ENCODE measurements around the gene NCOA7.

The NCOA7 gene

DNA sequence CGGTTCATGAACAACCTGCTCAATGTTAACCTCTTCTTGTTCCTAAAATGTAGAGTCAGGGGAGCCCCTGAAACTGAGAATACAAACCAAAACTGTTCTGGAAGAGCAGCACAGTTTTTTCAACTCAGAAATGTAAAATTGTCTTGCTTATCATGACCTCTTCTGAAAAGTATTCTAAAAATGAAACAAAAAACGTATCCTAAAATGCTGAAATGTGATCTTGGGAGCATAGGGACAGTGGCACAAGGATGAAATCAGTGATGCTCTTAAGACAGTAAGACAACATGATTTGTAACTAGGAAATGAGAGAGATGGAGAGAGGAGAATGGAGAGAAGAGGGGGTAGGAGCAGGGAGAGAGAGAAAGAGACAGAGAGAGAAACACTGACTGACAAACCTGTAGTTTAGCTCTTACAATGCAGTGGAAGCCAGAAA, 27.5 kb downstream of the NCOA7 start:
- DNase-seq = no peak

DNA sequence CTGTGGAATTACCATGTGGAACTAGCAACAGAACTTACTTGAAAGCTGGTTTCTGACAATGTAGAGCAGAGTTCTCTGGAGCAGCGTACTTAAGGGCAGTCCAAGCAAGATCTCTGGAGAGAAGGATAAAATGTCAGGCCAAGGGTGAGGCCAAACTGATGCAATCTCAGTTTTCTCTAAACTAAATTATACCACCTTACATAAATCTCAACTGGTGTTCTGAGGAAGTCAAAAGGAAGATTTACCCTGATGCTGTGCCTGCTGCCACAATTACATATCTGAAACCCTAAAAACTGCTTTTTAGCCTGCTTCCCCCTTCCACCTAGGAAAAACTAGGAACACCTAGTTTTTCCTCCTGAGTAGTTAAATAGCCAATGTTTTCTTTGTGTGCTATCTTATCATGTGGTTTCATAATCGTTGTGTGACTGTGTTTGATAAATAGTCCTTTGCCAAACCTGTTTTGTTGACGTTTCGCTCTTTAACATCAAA, 28.1 kb downstream of the NCOA7 start:
- no peak for DNase-seq

DNA sequence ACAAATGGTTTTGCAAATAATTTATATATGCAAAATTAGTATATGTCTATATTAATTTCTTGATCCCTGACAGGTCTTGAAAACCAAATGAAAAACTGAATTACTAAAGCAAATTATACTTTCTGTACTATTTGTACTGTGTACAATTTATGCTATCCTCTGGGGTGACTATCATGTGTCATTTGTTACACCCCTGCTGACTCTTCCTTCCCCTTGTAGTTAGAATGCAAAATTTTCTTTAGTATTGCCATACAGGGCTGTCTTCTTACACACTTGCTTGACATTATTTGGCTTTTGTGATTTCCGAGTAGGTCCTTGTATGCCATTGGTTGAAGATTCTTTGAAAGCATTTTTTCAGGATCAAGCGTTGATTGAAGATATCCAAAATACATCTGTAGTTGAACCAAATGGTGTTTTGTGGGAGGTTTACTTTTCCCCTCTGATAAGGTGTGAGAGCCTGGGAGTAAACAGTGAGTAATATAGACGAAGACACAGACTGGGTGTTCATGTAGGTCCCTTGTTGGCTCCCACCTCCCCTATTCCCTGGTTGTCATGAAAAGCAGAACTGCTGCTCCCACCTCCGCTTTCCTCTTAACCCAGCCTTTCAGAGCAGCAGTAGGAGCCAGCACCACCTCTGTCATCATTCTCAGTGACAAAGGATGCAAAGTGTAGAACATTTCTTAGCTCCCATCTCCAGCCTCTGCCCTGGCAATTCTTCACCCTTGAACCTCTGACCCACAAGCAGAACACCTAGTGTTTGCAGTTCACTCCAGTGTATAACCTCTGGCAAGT, 29.0 kb downstream of the NCOA7 start:
- DNase-seq = no peak

DNA sequence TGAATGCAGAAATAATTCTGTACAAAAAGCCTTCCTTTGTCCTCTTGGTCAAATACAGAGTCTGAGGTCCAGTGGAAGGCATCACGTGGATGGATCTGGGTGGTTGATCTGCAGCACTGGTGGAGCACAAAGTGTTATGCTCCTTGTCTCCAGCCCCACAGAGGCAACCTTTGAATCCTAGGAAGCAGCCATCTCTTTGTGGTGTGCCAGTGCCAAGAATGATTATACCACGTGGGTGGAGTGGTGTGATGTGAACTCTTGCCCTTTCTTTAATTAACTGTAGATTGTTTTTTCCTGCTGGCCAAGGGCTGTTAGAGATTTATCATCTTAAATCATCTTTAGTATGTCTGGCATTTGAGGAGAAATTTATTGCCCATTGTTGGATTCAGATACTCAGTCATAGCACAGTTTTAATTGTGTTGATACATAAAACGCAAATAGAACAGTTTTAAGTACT, 31.1 kb downstream of the NCOA7 start:
- DNase-seq = no peak

DNA sequence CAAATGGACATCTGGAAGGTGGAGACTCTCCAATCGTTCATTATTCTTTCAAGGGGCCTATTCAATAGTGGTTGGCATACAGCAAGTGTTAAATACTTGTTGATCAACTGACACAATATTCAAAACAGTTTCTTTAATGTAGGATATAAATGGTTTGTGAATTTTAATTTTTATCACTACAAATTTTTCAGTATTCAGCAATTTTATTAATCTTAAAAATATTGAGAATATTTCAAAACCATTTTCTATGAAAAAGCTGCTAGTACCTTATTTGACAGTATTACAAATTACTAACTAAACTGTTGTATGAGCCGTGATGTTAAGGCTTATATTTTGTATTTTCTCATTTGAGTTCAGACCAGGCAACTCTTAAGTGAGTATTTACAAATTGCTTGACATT, 32.4 kb downstream of the NCOA7 start:
- no peak for DNase-seq

DNA sequence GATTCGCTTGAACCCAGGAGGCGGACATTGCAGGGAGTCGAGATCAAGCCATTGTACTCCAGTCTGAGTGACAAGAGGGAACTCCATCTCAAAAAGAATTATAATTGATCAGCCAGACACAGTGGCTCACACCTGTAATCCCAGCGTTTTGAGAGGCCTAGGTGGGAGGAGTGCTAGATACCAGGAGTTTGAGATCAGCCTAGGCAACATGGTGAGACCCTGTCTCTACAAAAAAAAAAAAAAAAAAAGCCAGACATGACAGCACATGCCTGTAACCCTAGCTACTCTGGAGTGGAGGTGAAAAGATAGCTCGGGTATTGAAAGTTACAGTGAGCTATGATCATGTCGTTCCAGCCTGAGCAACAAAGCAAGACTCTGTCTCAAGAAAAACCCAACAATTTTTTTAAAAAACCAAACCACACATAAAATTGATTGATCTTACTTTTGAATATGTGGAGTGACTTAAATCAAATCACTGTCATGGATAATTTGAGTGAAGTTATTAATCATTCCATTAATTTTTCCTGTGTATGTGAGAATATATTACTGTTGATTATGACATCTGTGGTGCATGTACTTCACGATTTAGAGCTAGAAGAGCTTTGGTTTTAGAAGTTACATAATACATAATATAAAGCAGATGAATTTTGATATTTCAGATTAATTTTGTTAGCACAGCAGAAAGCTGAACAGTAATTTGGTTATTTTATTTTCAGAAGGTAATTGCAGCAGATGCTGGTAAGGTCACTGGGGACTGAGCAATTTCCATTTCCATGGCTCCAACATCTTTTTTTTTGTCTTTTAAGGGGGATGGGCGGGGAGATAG, 34.4 kb downstream of the NCOA7 start:
- no peak for DNase-seq

DNA sequence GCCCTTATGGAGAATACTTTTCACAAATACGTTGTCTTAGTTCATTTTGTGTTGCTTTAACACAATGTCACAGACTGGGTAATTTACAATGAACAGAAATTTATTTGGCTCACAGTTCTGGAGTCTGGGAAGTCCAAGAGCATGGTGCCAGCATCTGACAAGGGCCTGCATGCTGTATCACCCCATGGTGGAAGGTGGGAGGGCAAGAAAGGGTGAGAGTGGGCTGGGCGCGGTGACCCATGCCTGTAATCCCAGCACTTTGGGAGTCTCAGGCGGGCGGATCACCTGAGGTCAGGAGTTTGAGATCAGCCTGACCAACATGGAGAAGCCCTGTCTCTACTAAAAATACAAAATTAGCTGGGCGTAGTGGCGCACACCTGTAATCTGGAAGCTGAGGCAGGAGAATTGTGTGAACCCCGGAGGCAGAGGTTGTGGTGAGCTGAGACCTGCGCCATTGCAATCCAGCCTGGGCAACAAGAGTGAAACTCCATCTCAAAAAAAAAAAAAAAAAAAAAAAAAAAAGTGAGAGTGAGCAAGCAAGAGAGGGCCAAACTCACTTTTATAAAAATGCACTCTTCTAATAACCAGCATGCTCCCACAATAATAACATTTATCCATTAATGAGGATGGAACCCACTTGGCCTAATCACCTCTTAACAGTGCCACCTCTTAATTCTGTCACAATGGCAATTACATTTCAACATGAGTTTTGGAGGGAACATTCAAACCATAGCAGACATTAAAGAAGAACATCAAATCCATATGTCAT, 36.1 kb downstream of the NCOA7 start:
- DNase-seq = no peak

DNA sequence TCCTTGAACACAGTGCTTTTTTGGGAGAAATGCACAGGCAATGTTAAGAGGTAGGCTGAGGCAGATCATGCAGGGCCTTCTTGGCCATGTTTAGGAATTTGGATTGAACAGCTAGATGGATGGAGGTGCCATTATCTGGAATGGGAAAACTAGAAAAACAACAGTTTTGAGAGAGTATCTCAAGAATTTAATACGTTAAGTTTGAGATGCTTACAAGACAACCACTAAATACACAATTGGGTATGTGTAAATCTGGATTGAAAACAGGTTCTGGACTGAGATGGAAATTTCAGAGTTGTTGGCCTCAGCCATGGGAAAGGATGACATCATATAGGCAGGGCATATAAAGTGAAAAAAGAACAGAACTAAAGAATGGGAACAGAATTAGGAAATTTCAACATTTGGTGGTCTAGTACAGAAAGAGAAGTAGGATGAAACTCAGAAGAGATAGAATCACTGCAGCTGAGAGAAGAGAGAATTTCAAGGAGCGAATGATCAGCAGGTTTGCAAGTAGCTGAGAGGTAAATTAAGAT, 37.1 kb downstream of the NCOA7 start:
- DNase-seq = no peak

DNA sequence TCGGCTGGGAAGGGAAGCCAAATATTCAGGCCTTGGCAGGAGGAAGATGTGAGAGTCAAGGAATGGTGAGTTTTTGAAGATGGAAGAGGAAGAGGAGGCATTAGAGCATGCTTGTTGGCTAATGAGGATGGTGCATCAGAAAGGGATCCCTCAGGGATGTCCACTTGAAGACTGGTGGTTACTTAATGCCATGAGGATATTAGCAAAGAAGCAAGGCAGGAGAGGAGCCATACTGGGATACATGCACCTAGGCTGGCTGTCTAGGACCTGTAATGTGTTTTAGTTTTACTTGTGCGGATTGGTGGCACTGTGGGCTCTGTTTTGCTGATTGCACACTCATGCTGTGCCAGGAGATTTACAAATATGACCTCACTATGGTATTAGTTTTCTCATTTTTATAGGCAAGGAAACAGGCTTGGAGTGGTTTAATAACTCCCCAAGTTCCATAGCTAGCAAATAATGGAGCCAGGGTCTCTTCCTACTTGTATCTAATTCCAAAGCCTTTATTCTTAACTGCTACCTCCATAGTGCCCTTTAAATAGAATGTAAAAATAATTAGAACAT, 37.8 kb downstream of the NCOA7 start:
- DNase-seq = no peak

DNA sequence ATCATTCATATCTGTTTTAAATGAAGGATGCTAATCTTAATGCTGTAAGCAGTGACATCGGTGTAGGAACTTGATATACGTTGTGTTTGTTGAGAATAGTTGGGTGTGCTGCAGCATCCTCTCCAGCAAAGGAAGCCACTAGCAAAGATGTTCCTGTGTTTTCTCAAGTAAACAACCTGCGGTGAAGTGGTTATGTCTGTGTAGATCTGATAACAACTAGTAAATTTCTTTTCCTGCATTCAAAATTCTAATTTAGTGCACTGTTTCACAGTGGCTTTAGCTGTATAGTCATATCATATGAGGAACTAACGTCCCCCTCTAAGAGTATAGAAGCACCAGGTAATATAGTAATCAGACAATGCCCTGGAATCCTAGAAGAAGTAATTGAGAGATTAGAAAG, 38.7 kb downstream of the NCOA7 start:
- no peak for DNase-seq

DNA sequence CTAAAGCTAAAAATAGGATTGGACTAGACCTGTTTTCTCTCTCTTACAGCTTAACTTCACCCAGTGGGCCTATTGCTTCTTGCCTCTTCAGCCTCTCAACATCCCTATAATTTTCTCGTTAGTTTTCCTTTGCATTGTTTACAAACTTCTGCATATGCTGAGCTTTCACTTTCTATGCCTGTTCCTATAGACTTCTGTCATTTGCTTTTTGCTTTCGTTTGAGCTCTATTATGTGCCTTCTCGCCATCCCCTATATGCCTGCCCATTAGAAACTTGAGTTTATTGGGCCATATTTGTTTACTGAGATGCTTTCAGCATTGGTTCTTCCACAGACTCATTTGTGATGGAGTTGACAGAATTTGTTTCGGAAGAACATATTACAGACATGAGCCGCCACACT, 40.9 kb downstream of the NCOA7 start:
- no peak for DNase-seq

DNA sequence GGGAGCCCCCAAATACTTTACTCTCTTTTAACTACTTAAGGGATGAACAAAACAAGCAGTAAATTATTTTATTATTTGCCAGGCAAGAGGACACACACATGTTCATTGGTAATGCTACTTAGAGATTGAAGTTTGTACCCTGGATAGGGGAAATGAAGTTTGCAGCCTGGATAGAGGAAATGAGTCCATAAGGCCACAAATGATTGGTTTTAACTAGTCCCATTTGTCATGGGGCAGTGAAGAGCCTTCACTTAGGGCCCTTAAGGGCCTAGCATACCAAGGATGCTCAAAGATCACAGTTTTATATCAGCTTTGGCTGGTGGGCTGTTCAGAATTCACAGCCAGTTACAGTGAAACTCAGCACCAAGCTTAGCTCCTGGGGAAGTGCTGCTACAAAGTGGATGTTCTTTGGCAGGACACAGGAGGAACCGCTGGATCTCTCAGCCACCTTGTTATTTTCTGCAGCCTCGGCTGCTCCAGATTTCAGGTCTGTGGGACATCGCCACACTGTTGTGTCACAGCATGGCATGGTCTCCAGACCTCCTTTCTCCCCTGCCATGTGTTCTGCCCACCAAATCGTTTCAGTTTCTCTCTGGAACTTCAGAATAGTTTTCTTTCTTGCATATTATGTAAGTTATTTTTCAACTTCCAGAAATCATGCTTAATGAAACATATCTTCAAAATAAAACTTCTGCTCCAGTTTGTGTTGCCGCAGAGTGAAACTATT, 41.8 kb downstream of the NCOA7 start:
- DNase-seq = no peak

DNA sequence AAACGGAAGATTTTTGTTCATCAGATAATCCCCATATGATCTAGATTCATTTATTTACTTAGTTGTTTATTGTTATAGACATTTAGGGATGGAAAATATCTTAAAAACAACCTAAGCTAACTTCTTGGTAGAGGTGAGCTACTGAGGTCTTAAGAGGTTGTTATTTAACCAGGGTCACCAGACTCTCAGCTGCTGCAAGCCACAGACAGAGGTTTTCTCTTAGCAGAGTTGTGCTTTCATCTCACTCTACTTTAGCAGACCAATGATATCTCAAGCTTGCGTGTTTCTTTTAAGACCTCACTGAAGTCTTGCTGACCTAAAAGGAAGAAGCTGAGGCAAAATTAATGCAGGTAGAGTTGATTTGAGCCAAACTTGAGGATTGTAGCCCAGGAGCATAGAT, 43.6 kb downstream of the NCOA7 start:
- DNase-seq = no peak

DNA sequence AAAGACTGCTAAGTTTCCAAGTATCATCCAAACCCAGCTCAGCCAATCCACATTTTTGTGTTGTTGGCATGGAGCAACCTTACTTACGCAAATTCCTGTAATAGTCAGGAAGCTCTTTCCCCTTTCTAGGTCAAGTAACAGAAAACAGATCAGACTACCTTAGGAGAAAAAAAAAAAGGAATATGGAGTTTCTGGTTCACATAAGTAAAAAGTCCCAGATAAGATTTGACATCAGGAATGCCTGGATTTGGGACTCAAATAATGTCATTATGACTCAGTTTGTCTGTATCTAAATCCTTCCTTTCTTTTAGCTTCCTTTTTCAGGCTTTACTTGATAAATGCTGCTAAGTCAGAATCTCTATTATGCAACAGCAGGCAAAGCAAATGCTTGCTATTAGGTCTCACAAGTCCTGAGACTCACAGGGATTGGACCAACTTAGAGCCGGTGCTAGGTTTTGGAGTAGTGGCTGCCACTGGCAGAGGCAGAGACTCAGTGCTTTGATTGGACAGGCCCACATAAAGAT, 44.5 kb downstream of the NCOA7 start:
- no peak for DNase-seq

DNA sequence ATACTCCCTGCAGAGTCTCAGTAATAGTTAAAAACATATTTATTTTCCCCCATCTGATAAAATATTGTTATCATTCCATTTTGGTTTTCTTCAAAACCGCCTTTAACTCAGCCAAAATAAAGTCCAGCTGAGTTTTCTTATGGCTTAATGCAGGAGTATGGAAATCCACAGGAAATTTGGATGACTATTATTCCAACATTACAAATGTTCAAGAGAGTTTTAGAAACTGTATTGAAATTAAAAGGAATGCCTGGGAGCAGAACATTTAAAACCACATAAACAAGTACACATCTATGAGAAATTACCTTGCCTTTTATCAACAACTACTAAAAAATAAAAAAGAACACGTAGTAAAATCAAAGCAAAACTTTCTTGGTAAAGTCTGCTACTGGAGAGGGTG, 45.7 kb downstream of the NCOA7 start:
- no peak for DNase-seq

DNA sequence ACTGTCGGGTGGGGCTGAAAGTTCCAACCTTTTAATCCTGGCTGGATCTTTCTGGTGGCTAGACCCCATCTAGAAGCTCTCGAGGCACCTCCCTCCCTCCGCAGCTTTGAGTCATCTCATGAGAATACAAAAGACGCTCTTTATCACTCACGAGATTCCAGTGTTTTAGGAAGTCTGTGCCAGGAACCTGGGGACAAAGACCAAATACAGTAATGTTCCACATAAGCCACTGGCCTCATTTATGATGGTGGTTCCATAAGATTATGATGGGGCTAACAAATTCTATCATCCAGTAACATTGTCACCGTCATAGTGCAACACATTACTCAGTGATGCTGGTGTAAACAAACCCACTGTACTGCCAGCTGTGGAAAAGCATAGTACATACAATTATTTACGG, 48.7 kb downstream of the NCOA7 start:
- no peak for DNase-seq

DNA sequence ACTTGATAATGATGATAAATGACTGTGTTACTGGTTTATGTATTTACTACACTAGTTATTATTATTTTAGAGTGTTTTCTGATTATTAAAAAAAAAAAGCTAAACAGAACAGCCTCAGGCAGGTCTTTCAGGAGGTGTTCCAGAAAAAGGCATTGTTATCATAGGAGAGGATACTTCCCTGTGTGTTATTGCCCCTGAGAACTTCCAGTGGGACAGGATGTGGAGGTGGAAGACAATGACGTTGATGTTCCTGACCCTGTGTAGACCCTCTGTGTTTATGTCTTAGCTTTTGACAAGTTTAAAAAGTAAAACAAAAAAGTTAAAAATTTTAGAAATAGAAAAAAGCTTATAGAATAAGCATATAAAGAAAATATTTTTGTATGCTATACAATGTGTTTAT, 49.1 kb downstream of the NCOA7 start:
- DNase-seq = no peak

DNA sequence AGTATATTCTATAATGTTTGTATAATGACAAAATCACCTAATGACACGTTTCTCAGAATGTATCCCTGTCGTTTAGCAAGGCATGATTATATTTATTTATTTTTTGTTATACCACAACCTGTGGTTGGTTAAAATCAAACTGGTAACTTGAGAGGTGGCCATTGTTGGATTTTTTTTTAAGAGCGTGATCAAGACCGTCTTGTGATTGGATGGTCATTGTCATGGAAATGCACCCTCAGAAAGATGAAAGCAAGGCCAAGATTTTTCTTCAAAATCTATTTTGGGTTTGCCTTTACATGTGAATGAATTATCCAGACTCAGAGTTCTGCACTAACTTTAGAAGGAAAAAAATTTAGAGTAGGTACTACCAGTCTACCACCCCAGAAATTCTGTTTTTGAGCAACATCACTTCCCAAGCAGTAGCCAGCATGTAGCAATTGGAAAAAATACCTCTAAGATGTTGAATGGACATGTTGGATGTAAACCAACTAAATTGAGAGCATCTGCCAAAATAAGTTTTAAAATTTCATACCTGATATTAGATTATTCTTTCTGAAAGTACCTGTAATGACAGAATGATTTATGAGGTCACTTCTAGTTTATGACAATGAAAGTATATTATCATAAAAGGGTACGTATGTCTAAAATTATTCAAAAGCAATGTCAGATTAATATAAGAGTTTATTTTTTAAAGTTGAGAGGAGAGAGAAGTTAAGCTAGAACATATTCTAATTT, 50.8 kb downstream of the NCOA7 start:
- no peak for DNase-seq

DNA sequence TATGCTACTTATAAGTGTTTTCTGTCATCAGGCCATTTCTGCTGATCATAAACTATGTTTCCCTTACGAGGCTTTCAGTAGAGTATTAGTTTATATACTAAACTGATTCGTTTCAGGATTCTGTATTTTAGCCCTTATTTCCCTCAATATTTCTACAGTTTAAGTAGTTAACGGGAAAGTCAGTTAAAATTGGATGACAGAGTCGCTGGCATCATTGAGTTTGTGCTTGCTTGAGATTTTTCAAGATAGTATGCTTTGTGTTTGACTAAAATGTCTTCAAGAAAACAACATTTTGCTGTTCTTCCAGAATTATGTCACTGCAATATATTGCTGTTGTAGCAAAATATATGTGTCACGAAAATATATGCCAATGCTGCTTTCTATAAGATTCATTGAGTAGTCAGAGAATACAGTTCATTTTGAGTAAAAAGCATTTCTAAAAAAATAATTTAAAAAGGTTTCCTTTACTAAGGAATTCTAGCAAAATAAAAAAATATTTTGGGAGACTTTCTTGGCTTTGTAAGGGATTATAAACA, 51.4 kb downstream of the NCOA7 start:
- DNase-seq = no peak

DNA sequence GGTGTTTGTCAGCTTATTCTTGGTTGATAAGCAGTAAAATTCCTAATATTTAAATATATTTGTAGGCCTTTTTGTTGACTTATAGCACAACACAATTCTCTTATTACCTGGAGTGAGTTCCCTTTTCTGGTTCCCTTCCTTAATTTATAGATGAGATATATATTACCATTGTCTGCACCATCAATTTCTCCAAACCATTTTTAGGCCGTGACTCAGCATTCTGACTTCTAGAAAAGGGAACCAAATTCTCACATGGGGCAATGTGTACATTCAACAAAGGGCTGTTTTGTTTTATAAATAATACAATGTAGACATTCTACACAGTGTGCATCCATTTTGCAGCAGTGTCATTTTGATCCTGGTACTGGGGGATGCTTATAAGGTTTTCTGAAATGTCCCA, 52.8 kb downstream of the NCOA7 start:
- DNase-seq = no peak

DNA sequence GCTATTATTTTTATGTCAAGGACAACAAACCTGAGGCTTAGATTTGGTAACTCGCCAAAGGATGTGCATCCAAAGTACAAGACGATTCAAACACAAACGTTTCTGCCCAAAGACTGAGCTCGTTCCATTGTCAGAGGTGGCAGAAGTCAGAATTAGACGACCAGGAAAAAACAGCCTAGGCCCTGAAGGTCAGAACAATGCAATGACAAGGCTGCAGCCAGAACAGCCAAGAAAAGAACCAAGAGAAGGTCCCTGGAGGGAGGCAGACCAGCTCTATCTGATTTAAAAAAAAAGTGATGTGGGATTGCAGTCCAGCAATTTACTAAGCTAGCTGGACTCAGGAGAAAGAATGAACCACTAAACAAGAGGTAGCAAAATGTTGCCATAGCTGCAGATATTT, 54.2 kb downstream of the NCOA7 start:
- DNase-seq = no peak

Data from 8988T (cell line).